Testis (tissue), 3 donors: ENCODE results near the gene CCDC120. TPM values are rescaled to one million over a fixed set of nuclear protein-coding genes. Genes with fewer than 3 reads are reported as not detected.
A peak's percentile ranks its signal among the peaks of the same experiment; 100 is the strongest.

ENCODE experiments used
- DNase-seq: peaks from one replicate; pipeline ENCODE4 v3.0.0-alpha.2; 2019
- H3K27ac ChIP-seq, 2 donors: fragments of 200-600 bp; sonication (generic); one replicate each; pipeline ENCODE4 v1.5.1; 2019
- H3K27me3 ChIP-seq: fragments of 200-600 bp; sonication (generic); one replicate; pipeline ENCODE4 v1.5.1; 2019
- H3K36me3 ChIP-seq: fragments of 200-600 bp; sonication (generic); one replicate; pipeline ENCODE4 v1.5.1; 2017; ENCODE audit warnings: low read depth; ENCODE audit errors: missing control alignments
- H3K4me1 ChIP-seq: fragments of 200-600 bp; sonication (generic); one replicate; pipeline ENCODE4 v1.5.1; 2019
- H3K4me3 ChIP-seq, 2 donors: fragments of 200-600 bp; sonication (generic); one replicate each; pipeline ENCODE4 v1.5.1; 2017 to 2019
- H3K9me3 ChIP-seq: fragments of 200-600 bp; sonication (generic); one replicate; pipeline ENCODE4 v1.5.1; 2017
- POLR2A ChIP-seq: fragments of 450-650 bp; IDR thresholded peaks from one replicate; pipeline ENCODE4 v1.6.1; 2017; ENCODE audit warnings: antibody characterized with exemption, mild to moderate bottlenecking, moderate library complexity
- WGBS, 2 donors: methylation state at CpG; one replicate each; pipeline ENCODE4 v1.1.5; 2018; 5-methylcytosine and 5-hydroxymethylcytosine counted together
- intact Hi-C: fragments of 100-400 bp; cut with DNase I; formaldehyde crosslinking; loops from one replicate; pipeline ENCODE4 v1.15.1; 2023; ENCODE audit warnings: low total_unique reads
- polyA plus RNA-seq: library from polyadenylated mRNA; stranded (reverse); fragments of 350-450 nt; fragmentation: Illumina TruSeq; extraction: RNeasy Lipid Tissue Mini Kit (QIAGEN cat#74804); gene quantifications from one replicate; pipeline ENCODE4 v1.2.3, GENCODE V29; 2014; ENCODE audit warnings: low read depth, low replicate concordance; ENCODE audit not compliant: insufficient read depth
- total RNA-seq, 2 donors: library from RNA; depleted of rRNA; stranded (reverse); fragments of >200 nt; gene quantifications; one replicate each; pipeline ENCODE4 v1.2.3, GENCODE V29; 2016
- TF ChIP-seq, protein P1 (sequence below), 3 experiments: fragments of 450-650 bp in 2 of 3; fragments of 200-600 bp in 1 of 3; sonication (generic) in 1 of 3; IDR thresholded peaks; one replicate each; pipeline ENCODE4 v1.5.1; 2016 to 2019; ENCODE audit warnings: antibody characterized with exemption in 3 of 3, mild to moderate bottlenecking in 2 of 3, moderate library complexity in 1 of 3

Gene CCDC120
- total and polyA plus RNA-seq, 3 donors from 2014 or later, result 7.5 to 11.2 (median 11.0) TPM

DNA sequence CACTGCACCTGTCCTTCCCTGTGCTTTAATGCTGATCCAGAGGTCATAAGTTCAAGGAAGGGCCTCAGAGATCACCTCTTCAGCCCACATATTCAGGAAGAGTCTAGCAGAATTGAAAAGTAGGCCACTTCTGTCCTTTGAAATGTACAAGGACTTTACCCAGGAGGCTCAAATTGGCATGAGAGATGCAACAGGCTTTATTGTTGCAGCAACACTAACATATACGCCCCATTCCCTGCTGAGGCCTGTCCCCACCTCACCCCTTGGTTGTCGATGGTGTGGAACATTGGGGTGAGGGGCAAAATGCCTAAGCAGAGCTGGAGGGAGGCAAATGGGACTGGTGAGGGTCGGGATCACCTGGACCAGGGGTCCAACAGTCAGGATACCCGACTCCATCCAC, 12.2 kb downstream of the CCDC120 start:
- intact Hi-C loops, result no loop called here
- no peak for DNase-seq
- Histone ChIP-seq H3K27ac (no peak overlapping the region), H3K4me3 (no peak overlapping the region), H3K4me1 (peaks cover 4% of the 10 kb centered on the region), H3K36me3 (no peaks in the 10 kb centered on the region), H3K9me3 (no peaks in the 10 kb centered on the region), H3K27me3 (no peaks in the 10 kb centered on the region)
- TF ChIP-seq, protein P1, sequence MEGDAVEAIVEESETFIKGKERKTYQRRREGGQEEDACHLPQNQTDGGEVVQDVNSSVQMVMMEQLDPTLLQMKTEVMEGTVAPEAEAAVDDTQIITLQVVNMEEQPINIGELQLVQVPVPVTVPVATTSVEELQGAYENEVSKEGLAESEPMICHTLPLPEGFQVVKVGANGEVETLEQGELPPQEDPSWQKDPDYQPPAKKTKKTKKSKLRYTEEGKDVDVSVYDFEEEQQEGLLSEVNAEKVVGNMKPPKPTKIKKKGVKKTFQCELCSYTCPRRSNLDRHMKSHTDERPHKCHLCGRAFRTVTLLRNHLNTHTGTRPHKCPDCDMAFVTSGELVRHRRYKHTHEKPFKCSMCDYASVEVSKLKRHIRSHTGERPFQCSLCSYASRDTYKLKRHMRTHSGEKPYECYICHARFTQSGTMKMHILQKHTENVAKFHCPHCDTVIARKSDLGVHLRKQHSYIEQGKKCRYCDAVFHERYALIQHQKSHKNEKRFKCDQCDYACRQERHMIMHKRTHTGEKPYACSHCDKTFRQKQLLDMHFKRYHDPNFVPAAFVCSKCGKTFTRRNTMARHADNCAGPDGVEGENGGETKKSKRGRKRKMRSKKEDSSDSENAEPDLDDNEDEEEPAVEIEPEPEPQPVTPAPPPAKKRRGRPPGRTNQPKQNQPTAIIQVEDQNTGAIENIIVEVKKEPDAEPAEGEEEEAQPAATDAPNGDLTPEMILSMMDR (IDR thresholded peaks at IDR 0.05), result no peak
- no peak for TF ChIP-seq POLR2A
- WGBS, 2 donors, result 80 to 97% methylated on average over 2 to 4 of the region's 4 CpGs

DNA sequence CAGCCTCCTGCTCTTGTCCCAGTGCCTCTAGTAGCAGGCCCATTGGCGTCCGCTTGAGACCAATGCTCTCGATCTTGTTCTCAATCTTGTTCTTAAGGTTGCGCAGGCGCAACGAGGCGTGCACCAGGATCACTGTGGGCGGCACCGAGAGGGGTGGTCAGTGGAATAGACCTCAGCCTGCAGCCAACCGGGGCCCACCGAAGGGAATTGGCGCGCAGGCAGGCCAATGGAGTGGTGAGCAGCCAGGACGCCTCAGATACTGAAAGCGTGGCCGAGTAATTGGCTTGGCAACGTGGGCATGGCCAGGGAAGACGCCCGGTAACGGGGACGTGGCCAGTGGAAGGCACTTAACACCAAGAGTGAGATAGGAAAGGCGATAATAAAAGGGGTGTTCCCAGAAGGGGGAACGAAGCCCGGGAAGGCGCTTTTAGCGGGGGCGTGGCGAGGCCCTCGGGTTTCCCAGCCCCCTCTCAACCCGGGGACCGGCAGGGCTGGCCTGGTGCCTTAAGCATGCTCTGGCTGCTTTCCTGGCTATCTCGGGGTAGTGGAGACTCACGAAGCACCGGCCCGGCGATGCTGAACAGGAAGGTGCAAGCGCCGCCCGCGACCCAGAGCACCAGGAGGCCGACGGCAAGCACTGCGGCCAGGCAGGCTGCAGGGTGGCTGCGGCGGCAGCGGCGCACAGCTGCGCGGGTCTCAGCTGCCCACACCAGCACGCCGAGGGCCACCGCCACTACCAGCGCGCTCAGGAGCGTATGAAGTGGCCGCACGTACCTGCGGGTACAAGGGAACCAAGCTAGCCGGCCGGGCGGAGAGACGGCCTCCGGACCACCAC, 13.3 kb downstream of the CCDC120 start:
- Histone ChIP-seq H3K9me3 (no peaks in the 10 kb centered on the region), H3K4me1 (peaks cover 4% of the 10 kb centered on the region), H3K27me3 (no peaks in the 10 kb centered on the region), H3K4me3 (peak overlapping the region; percentile 9 to 23), H3K36me3 (no peaks in the 10 kb centered on the region), H3K27ac (no peak overlapping the region)
- intact Hi-C loops, result no loop called here
- DNase-seq, result peak; percentile 77
- TF ChIP-seq, protein P1 (IDR thresholded peaks at IDR 0.05), result no peak
- TF ChIP-seq POLR2A, result no peak
- 11% methylated on average over 38 of the region's 63 CpGs; no CpG with 5 or more reads in 1 of the 2 donors for WGBS, 2 donors

DNA sequence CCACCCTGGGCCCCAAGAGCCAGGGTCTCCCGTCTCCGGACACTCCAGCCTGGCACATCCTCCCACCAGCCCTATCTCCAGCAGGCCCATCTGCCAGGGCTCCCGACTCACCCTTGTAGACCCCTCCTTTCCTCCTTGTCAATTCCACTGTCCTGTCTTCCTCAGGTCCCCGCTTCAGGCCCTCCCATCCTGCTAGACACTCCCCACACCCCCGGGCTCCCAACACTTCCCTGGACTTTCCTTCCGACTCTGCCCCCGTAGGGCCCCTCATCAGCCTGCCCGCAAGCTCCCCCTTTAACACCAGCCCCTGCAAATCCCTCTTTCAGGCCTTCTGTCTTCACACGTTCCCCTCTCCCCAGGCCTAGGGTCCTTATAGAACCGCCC, 13.9 kb downstream of the CCDC120 start:
- intact Hi-C loops, result no loop called here
- Histone ChIP-seq H3K27ac (no peak overlapping the region), H3K36me3 (no peaks in the 10 kb centered on the region), H3K9me3 (no peaks in the 10 kb centered on the region), H3K27me3 (no peaks in the 10 kb centered on the region), H3K4me1 (peaks cover 4% of the 10 kb centered on the region), H3K4me3 (peak overlapping the region; percentile 9 to 23)
- DNase-seq, result no peak
- TF ChIP-seq, protein P1 (IDR thresholded peaks at IDR 0.05), result no peak
- TF ChIP-seq POLR2A, result no peak
- WGBS, 2 donors, result 6 to 16% methylated on average over 8 to 10 of the region's 10 CpGs

DNA sequence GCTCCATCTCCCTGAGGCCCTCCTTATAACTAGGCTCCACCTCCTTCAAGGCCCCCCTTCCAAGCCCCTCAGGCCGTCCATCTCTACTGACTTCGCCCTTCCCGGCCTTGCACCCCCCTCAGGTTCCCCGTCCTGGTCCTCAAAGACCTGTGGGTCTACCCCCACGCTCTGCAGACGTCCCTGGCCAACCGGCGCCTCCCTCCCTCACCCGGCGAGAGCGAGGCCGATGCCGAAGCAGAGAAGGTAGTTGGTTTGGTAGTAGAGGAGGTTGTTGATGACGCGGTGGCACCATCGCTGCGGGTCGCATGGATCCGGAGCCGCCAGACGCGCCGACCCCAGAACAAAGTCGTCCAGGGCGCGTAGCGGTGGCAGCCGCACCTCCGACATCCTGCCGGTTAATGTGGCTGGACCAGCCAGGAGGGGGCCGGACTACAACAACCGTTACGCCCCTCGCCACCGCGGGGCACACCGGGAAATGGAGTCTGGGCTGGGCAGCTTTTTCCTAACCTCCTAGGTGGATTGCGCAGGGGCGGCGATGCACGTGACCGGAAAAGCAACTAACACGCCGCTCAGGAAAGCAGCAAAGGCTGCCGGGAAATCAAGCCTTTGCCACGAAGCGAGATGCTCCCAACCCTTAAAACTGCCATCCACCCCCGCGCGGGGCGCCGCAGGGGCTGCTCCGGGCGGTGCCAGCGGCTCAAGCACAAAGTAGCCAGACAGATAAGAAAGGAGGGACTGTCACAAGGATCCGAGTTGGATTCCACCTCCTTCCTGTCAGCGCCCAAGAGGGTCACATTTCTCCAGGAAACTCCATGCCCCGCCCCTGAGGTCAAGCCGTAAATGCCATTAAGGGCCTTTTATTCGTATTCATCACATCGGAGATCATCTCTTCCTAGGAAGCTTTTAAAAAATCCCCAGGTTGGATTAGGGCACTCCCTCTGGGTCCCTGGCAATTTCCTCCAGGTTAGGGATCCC, 15.1 kb downstream of the CCDC120 start, which contains the start of gene PRAF2:
Gene PRAF2 (minus strand): TSS at position 402 of the 975 bp plus-strand sequence. CDS start 15 bp downstream, at position 387.
- Histone ChIP-seq H3K4me3 (peak within 1 kb of the TSS; percentile 49 to 64), H3K27me3 (no peaks in the 10 kb centered on the region), H3K36me3 (no peaks in the 10 kb centered on the region), H3K4me1 (peaks cover 4% of the 10 kb centered on the region), H3K27ac (peak within 1 kb of the TSS in 1 of 2 donors; percentile 72), H3K9me3 (no peaks in the 10 kb centered on the region)
- DNase-seq, result peak; percentile 95
- 0 to 3% methylated on average over 4 to 32 of the region's 61 CpGs for WGBS, 2 donors
- no peak for TF ChIP-seq POLR2A
- TF ChIP-seq, protein P1 (IDR thresholded peaks at IDR 0.05), result no peak
- intact Hi-C loops, result no loop called here
